Ascending aorta (tissue), 2 donors: ENCODE results near the gene TBC1D9B. TPM values are rescaled to one million over a fixed set of nuclear protein-coding genes. Genes with fewer than 3 reads are reported as not detected.
A peak's percentile ranks its signal among the peaks of the same experiment; 100 is the strongest.

ENCODE experiments used
- DNase-seq, 2 donors: peaks; one replicate each; pipeline ENCODE4 v3.0.0-alpha.2; 2019; ENCODE audit warnings: low spot score in 2 of 2
- H3K27ac ChIP-seq, 2 donors: fragments of 200-600 bp; sonication (generic); one replicate each; pipeline ENCODE4 v1.5.1; 2016 to 2017; ENCODE audit warnings: mild to moderate bottlenecking in 1 of 2
- H3K27me3 ChIP-seq: fragments of 200-600 bp; sonication (generic); one replicate; pipeline ENCODE4 v1.5.1; 2017
- H3K36me3 ChIP-seq, 2 donors: fragments of 200-600 bp; sonication (generic); one replicate each; pipeline ENCODE4 v1.5.1; 2016
- H3K4me1 ChIP-seq, 2 donors: fragments of 200-600 bp; sonication (generic); one replicate each; pipeline ENCODE4 v1.5.1; 2016 to 2017; ENCODE audit warnings: mild to moderate bottlenecking in 1 of 2
- H3K4me3 ChIP-seq, 2 donors: fragments of 200-600 bp; sonication (generic); one replicate each; pipeline ENCODE4 v1.5.1; 2016 to 2017; ENCODE audit warnings: mild to moderate bottlenecking in 1 of 2
- H3K9me3 ChIP-seq, 2 donors: fragments of 200-600 bp; sonication (generic); one replicate each; pipeline ENCODE4 v1.5.1; 2016
- CTCF ChIP-seq, 3 experiments: fragments of 200-600 bp in 2 of 3; fragments of 450-650 bp in 1 of 3; sonication (generic) in 2 of 3; IDR thresholded peaks; one replicate each; pipeline ENCODE4 v1.5.1; 2016 to 2019; ENCODE audit warnings: antibody characterized with exemption in 3 of 3, mild to moderate bottlenecking in 1 of 3, moderate library complexity in 1 of 3
- intact Hi-C: fragments of 100-400 bp; cut with DNase I; formaldehyde crosslinking; loops from one replicate; pipeline ENCODE4 v1.15.1; 2023
- total RNA-seq: library from RNA; depleted of rRNA; stranded (reverse); fragments of >200 nt; gene quantifications from one replicate; pipeline ENCODE4 v1.1.0, GENCODE V29; 2016

The TBC1D9B gene
- total RNA-seq, 1 donor from 2014 or later: 220 TPM

- H3K4me1 ChIP-seq: peaks cover 34 to 50% of the 10 kb centered on the region in 2 donors
- no peak for TF ChIP-seq CTCF (IDR thresholded peaks at IDR 0.05)
- H3K36me3 ChIP-seq: peaks cover 19 to 21% of the 10 kb centered on the region in 2 donors
- H3K4me3 ChIP-seq: peak overlapping the region; percentile 84 to 98
- intact Hi-C loops: loop anchor here (1.0 to 5.0 kb wide), 7 partner anchors 12 to 262 kb away; partner anchors contain the start of genes CANX, HNRNPH1, MAML1 and MRNIP
- peak; percentile 42 to 82 for DNase-seq
- no peaks in the 10 kb centered on the region for H3K9me3 ChIP-seq
- peak overlapping the region; percentile 98 to 100 for H3K27ac ChIP-seq
- H3K27me3 ChIP-seq: no peaks in the 10 kb centered on the region
These were observed 88.2 kb downstream of the TBC1D9B start for GRCh38 chr5:179819296-179820126.

GRCh38 chr5:179818746-179819295 is 88.9 kb downstream of the TBC1D9B start:
- peaks cover 12 to 15% of the 10 kb centered on the region in 2 donors for H3K36me3 ChIP-seq
- intact Hi-C loops: loop anchor here (1.0 to 5.0 kb wide), 5 partner anchors 12 to 262 kb away; partner anchors contain the start of genes CANX and MAML1
- no peak for TF ChIP-seq CTCF (IDR thresholded peaks at IDR 0.05)
- peaks cover 30 to 43% of the 10 kb centered on the region in 2 donors for H3K4me1 ChIP-seq
- no peaks in the 10 kb centered on the region for H3K27me3 ChIP-seq
- peak; percentile 88 to 96 for DNase-seq
- H3K27ac ChIP-seq: peak overlapping the region; percentile 98 to 100
- H3K4me3 ChIP-seq: peak overlapping the region; percentile 84 to 98
- no peaks in the 10 kb centered on the region for H3K9me3 ChIP-seq

GRCh38 chr5:179817890-179818745 is 89.6 kb downstream of the TBC1D9B start:
- no peaks in the 10 kb centered on the region for H3K9me3 ChIP-seq
- H3K36me3 ChIP-seq: peaks cover 6 to 8% of the 10 kb centered on the region in 2 donors
- H3K4me1 ChIP-seq: peaks cover 26 to 38% of the 10 kb centered on the region in 2 donors
- peak overlapping the region; percentile 98 to 100 for H3K27ac ChIP-seq
- intact Hi-C loops: loop anchor here (2.0 to 5.0 kb wide), 3 partner anchors 53 to 261 kb away; partner anchors contain the start of gene CANX
- no peaks in the 10 kb centered on the region for H3K27me3 ChIP-seq
- no peak for DNase-seq
- peak overlapping the region; percentile 84 to 98 for H3K4me3 ChIP-seq
- TF ChIP-seq CTCF (IDR thresholded peaks at IDR 0.05): no peak

GRCh38 chr5:179817470-179817840 is 90.2 kb downstream of the TBC1D9B start:
- Histone ChIP-seq H3K4me3 (peak overlapping the region; percentile 58 to 68), H3K36me3 (peaks cover 2 to 4% of the 10 kb centered on the region in 2 donors), H3K27ac (peak overlapping the region; percentile 47 to 100), H3K4me1 (peaks cover 20 to 33% of the 10 kb centered on the region in 2 donors), H3K27me3 (no peaks in the 10 kb centered on the region), H3K9me3 (no peaks in the 10 kb centered on the region)
- intact Hi-C loops: loop anchor here (5.0 kb wide), 2 partner anchors 120 to 260 kb away; partner anchors contain the start of gene CANX
- DNase-seq: no peak
- TF ChIP-seq CTCF (IDR thresholded peaks at IDR 0.05): no peak
